GM18511 (cell line): ENCODE measurements around the gene AASS.
"Not testable (repeated sequence)": the region's sequence is repeated elsewhere in the genome, so short reads cannot be mapped to it uniquely, and the experiment has no call there.

Experiments
- ATAC-seq: cut with Tn5 transposase; IDR thresholded peaks from one replicate; pipeline ENCODE4 v1.9.1; 2021; ENCODE audit warnings: mild to moderate bottlenecking, moderate library complexity; ENCODE audit not compliant: unreplicated experiment

The AASS gene

DNA sequence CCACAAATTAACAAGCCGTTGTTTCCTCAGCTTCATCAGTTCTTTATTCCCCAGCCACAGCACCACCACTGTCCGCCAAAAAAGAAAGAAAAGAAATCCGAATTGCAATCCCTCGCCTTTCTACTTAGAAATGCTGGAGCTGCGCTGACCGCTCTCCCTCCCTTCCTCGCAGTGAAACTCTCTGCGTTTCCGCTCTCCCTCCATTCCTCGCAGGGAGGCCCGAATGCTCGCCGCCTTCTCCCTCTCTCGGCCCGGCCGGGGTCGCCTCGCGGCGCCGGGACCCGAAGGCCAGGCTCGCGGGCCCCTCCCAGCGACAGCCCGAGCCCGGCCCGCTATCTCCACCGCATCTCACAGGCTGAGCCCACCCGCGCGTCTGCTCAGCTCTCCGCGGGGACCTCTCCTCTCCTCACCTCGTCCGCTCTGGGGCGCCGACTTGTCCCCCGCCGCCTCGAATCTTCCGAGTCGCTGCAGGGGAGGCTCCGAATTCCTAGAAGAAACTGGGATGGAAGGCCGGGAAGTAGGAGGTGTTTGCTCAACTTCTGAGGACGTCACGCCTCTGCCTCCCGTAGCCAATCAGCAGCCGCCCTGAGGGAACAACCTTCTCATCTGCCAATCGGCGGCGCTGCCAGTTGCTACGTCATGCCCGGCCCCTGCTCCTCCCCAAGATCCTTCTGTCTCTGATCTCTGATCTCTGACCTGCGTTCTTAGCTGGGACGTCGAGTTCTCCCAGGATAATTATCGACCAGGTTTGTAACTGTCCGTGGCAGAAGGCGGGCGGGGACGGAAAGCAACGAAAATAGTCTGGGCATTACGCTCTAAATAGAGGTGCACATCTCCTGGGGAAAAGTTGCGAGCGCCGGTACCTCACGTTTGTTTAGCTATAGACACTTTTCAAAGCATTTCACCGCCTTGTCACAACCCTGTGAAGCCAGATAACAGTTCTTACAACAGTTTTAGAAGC, at the start of gene AASS:
Gene AASS, minus strand, starts transcription at position 499 of the 961 bp plus-strand sequence. CDS start 10,523 bp downstream, outside the sequence.
- ATAC-seq: peak; percentile 100

DNA sequence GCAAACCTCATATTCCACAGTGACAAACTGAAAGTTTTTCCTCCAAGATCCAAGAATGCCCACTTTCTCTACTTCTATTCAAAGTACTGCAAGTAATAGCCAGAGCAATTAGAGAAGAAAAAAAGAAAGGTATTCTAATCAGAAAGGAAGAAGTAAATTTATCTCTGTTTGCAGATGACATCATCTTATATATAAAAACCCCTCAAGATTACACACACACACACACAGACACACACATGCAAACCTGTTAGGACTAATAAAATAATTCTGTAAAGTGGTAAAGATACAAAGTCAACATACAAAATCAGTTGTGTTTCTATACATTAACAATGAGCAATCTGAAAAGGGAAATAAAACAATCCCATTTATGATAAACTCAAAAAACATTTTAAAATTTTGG, 44.7 kb upstream of the AASS start:
- no peak for ATAC-seq

DNA sequence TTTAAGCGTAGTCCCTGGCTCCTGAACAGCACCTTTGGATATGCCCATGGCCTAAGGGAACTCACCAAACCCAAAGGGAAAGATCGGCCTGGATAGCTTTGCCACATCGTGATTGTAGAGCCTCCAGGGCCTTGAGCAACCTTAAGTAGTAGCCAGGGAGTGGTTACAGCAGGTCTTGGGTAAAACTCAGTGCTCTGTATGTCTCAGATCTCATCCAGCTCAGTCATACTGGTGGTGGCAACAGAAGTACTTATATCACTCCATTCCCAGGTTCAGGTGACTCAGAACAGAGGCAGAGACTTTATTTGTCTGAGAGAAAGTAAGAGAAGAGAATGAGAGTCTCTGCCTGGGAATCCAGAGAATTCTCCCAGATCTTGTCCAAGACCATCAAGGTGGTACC, 39.1 kb upstream of the AASS start:
- no peak for ATAC-seq

DNA sequence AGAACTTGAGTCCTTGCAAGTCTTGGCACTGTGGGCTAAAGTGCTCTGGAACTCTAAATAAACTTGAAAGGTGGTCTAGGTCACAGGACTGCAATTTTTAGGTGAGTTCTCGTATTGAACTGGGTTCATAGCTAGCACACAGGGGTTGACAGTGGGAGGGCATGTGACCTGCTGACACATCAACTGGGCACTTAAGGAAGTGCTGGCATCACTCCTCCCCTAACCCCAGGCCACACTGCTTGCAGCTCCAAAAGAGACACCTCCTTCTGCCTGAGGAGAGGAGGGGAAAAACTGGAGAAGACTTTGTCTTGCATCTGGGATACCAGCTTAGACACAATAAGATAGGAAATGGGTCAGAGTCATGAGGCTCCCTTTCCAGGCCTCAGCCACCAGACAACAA, 38.0 kb upstream of the AASS start:
- ATAC-seq: no peak

DNA sequence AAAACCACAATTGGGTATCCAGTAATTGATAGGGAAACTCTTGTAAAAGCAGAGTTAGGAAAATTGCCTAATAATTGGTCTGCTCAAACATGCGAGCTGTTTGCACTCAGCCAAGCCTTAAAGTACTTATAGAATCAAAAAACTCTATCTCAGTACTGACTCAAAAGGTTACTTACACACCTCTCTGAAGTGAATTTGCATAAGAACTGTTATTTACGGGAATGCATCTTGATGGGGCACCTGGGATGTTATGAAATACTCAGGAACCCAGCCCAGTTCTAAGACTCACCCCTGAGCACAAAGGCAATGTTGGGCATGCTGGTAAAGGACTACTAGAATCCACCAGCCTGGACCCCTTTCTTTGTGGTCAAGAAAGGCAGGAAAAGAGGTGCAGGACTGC, 28.1 kb upstream of the AASS start:
- ATAC-seq: not testable (repeated sequence)

DNA sequence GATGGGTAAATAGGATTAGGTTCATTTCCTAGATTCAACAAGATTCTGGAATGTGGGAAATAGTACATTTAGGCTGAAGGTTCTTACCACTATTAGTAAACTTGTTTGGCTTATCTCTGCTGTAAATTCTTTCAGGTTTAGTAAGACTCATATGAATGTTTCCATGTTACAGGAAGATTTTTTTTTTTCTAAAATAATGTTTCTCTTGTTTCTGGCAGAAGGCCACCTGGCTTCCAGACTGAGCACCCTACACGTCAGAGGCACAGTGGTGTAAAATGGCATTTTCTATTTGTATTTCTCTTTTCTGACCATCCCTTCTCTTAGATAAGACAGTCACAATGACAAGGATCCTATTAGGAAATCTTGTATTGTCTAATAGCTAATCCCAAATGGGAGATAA, 22.7 kb upstream of the AASS start:
- no peak for ATAC-seq

DNA sequence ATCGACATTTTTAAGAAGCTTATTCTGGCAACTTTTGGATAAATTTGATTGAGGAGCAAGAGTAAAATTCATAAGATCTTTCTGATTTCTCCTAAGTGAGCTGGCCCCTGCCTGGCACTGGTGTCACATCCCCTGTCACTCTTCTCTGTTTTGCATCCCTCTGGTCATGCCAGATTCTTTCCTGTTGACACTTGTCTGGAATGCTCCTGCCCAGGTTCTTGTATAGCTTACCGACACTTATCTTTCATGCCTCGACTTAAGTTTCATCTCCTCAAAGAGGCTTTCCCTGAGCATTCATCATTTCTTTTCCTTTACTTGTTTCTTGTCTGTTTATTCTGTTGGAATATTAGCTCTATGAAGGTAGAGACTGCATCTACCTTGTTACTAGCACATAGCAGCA, 22.2 kb upstream of the AASS start:
- ATAC-seq: no peak

DNA sequence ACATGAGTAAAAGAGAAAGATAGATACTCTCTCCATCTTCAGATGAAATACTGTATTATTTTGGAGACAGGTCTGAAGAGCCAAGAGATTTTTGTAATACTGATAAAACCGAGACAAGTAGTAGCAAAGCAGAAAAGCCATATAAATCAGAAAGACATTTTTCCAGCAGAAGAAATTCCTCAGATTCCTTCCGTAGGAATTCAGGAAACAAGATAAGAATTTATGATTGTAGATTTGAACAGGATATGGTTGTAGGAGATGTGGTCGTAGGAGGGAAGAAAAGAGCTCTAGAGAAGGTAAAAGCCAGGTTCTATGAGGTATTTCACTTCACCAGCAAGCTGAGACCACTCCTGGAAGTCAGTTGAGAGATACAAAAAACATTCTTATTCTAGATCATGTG, 17.6 kb upstream of the AASS start:
- ATAC-seq: no peak

DNA sequence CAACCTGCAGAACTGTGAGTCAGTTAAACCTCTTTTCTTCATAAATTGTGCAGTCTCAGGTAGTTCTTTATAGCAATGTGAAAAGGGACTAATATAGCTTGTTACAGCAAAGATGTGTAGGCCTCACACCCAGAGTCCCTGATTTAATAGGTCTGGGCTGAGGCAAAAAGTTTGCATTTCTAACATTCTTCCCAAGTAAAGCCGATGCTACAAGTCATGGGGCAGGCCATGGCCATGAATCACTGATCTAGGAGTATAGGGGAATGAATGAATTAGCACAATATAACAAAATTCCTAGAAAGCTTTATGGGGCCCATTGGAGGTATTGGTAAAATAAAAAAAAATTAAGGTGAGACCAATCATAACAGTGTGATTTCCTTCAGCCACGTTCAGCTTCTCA, 11.5 kb upstream of the AASS start:
- ATAC-seq: no peak

DNA sequence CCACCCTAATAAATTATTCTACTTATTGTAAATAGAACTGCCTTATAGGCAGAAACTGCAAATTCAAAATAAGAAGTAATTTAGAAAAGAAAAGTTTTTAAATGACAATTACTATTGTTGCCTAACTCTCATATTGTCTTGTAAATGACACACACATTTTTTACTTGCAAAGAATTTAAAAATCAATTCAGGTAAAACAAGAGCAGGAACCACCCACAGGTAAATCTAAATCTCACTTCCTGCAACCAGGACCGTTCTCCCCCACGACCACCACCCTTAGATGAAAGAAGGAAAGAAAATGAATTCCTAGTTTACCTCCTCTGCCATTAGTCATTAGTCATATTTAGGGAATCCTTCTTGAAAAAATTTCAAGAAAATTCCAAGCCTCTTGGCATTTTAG, 4.8 kb upstream of the AASS start:
- ATAC-seq: no peak

DNA sequence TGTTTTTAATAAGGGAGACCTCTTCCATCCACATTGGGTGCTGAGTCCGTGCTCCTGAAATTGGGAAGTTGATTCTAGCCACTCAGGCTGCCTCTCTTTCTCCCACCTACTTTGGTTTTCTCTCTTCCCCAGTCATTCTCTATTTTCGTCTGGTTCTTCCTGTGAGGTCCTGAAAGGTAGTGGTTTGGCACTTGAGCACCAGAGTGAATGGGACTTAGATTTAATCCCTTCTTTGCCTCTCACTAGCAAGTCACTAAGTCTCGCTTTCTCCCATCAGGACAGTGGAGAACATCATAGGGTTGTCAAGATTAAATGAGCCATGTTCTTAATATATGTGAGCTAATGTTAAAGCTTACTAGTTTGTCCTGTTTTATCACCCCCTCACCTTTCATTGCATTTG, 4.0 kb upstream of the AASS start:
- ATAC-seq: no peak

DNA sequence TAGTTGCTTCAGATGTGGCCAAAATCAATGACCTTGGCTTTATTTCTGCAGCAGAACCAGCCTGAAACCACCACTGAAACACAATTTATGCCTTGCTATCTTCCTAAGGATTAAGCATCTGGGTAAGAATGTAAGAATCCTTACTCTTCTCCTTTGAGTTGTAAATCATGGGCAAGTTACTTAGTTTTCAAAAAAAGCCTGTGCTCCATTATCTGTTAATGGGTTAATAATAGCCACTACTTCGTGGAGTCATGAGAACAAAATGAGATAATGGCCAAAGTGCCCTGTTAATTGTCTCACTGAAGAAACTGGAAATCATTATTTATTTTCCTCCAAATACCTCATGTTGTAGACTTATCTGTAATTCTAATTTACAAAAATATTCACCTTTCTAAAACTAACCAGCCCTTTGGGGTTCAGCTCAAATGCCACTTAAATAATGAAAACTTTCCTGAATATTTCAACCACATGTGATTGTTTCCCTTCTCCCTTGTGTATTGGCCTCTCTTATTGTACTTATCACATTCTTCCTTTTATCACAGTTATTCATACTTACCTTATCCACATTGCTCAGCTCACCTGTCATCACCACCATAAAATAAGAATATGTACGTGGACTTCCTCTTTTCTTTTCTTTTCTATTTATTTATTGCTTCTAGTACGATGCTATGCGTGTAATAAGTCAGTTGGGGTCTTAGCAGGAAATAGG, 2.0 kb upstream of the AASS start:
- no peak for ATAC-seq

DNA sequence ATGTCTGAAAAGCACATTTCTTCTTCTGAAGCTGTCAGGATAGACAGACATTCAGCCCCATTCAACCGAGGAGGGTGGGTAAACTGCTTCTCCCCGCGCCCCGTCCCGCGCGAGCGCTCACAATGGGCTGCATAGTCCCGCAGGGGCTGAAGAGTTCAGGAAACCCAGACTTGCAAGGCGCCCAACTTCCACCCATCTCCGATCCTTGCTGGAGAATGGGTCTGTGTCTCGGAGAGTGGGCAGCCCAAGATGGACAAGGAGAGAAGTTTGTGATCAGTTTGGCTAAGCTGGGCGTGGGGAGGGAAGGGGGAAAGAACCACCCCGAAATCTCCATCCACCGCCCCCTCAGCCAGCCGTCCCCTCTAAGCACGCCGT, 686 bp downstream of the AASS start:
- ATAC-seq: peak; percentile 12

DNA sequence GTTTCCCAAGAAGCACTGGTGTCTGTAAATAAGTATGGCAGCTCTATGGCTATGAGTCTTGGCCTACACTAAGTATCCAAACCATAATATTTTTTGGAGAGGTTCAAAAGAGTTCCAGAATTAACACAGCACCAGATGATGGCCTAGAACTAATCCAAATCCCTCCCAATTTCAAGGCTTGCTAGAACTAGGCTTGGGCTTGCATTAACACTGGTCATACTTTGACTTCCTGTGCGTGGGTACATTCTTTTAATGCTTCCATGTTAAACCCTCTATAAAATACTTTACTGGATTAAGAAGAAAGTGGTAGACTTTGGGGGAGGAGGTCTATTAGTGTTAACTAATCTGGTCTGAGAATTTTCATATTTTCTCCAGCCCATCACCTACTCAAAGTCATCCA, 3.1 kb downstream of the AASS start:
- no peak for ATAC-seq

DNA sequence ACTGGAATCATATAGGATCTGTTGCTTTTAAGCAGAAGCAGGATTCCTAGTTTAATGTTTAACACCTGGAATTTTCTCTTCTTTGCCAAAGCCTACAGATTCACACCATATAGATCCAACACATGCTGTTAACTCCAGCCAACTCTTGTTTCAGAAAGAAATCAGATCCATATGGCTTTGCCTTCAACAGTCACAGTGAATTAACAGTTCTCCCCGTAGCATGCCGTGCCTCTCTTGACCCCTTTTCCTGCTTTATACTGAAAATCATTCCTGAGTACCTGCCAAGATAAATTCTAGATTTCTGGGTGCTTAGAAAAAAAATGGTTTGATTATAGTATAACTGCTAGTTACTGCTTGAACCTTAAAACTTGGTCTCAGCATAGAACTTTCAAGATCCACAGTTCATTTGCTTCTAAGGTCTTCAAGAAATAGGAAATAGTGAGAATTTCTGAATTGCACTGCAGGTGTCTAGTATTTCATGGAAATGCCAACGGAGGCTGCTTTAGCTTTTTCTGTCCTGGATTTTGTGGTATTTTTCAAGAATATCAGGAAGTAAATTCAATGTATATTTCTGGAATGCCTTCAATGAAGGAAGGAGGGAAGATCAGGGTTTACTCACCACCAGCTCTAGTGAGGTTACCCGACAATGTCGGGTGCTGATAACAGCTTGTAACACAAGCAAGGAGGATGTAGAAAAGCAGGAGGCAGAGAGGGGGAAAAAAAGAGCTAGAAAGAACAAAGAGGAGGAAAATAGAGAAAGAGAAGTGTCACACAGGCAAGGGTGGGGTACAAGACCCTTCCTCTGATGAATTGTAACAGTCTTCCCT, 6.6 kb downstream of the AASS start:
- no peak for ATAC-seq

DNA sequence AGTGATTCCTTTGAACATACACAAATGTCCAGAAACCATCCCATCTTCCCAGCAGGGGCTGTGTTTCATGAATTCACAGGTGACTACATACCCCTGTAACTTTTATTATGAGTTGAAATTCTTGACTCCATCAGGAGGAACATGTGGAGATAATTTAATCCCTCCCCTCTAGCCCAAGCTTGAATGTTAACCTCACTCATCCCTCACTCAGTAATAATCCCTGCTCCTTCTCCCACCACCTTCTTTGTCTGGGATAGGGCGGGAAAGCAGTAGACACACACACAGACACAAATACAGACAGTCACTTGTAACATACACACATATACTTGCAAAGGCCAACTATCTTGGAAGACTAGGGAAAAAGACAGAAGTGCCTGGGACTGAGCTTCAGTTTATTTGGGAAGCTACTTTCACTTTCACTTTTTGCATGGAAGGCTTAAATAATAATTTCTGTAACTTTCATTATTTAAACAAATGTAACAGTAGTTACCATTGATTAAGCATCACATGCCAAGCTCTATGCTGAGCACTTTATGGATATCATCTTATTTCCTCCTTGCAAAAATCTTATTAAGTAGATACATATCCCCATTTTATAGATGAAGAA, 7.3 kb downstream of the AASS start:
- no peak for ATAC-seq

DNA sequence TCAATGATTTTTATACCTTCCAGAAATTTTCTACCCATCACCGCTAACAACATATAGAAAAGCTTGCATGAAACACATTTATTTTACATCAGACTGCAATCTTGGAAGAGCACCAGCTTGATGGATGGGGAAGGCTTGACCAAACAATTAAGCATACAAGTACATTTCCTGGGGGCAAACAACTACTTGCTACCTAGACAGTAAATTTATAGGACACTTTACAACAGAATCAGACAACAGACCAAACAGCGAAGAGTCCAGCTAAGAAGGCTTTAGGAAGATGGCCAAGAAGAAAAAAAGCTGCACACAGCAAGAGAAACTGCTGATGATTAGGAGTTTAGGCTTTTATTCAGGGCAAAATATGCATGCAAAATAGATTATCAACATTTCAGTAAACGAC, 8.0 kb downstream of the AASS start:
- ATAC-seq: no peak

DNA sequence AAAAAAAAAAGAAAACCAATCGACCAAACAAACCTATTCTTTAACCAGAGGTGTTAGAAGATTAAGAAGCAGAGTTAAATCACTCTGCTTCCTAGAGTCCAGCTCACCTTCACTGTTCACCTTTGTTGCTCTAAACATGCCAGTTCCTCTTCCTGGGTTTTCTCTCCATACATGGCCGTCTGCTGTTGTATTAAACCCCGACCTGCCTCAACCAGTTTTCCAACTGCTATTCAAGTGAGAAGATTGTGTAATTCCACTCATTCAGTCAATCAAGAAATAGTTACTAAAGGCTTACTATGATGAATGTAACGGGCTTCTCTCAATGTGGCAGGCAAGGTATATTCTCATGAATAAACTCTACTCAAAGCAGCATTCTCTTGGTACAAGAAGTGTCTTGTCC, 8.8 kb downstream of the AASS start:
- ATAC-seq: no peak

DNA sequence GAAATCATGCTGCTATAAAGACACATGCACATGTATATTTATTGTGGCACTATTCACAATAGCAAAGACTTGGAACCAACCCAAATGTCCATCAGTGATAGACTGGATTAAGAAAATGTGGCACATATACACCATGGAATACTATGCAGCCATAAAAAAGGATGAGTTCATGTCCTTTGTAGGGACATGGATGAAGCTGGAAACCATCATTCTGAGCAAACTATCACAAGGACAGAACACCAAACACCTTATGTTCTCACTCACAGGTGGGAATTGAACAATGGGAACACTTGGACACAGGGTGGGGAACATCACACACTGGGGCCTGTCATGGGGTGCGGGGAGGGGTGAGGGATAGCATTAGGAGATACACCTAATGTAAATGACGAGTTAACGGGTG, 9.3 kb downstream of the AASS start:
- not testable (repeated sequence) for ATAC-seq

DNA sequence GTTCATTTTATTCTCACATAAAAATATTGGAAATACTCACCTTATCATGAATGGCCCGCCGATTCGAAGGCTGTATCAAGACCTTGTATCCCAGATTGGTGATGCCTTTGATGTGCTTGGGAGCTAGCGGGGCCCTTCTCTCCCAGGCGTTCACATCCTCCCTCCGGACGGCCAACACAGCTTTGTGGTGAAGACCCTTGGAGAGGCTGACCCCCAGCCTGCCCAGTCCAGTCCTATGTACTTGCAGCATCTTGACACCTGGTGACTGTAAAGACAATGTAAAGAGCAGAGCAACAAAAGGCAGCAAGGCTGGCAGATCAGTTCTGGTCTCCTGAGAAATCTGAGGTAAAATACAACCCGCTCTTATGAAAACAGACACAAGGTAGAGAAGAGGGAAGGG, 10.6 kb downstream of the AASS start:
- ATAC-seq: no peak

DNA sequence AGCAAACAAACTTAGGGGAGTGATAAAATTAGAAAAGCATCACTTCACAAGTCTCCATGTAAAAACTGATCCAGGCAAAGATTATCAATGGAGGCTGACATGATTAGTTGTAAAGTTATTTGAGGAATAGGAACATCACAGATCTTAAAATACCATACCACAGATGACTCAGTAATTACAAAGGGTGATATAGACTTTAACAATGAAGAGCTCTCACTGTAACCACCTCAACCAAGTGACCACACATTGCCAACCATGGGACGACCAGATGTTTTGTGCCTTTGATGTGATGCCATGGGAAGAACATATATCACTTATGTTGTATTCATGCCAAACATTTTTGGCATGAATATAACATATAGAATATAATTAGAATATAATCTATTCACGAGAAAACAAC, 11.7 kb downstream of the AASS start:
- ATAC-seq: no peak
